Glutamatergic neuron (in vitro differentiated cells): Measurements from ENCODE around the gene ZNF18. TPM values are rescaled to one million over a fixed set of nuclear protein-coding genes. Genes with fewer than 3 reads are reported as not detected.

Source experiments
- DNase-seq: peaks from one replicate; pipeline ENCODE4 v3.0.0; 2022
- H3K27ac Mint-ChIP-seq: one replicate; pipeline ENCODE4 v1.8.0; 2020; ENCODE audit warnings: mild to moderate bottlenecking, mixed read lengths, inconsistent platforms; ENCODE audit not compliant: unreplicated experiment
- H3K27me3 Mint-ChIP-seq: one replicate; pipeline ENCODE4 v1.8.0; 2020; ENCODE audit warnings: mild to moderate bottlenecking, moderate library complexity, mixed read lengths, inconsistent platforms; ENCODE audit not compliant: unreplicated experiment
- H3K36me3 Mint-ChIP-seq: one replicate; pipeline ENCODE4 v1.8.0; 2020; ENCODE audit warnings: mild to moderate bottlenecking, mixed read lengths, inconsistent platforms; ENCODE audit not compliant: unreplicated experiment
- H3K4me1 Mint-ChIP-seq: one replicate; pipeline ENCODE4 v1.8.0; 2020; ENCODE audit warnings: mild to moderate bottlenecking, low read depth, mixed read lengths, inconsistent platforms; ENCODE audit not compliant: unreplicated experiment
- H3K4me3 Mint-ChIP-seq: one replicate; pipeline ENCODE4 v1.8.0; 2020; ENCODE audit warnings: mild to moderate bottlenecking, mixed read lengths, inconsistent platforms; ENCODE audit not compliant: unreplicated experiment
- H3K9me3 Mint-ChIP-seq: one replicate; pipeline ENCODE4 v1.8.0; 2020; ENCODE audit warnings: mild to moderate bottlenecking, moderate library complexity, mixed read lengths, inconsistent platforms; ENCODE audit not compliant: unreplicated experiment
- total RNA-seq: library from RNA; stranded (reverse); fragmentation: NEBNext Ultra II Directional; extraction: Animal tissue kit (Norgen Biotek cat#: 25700); gene quantifications from one replicate; pipeline ENCODE4 v1.2.1, GENCODE V29; 2021; ENCODE audit not compliant: unreplicated experiment
- TF ChIP-seq, protein P1 (sequence below): fragments of 200-600 bp; sonication (generic); IDR thresholded peaks from one replicate; pipeline ENCODE4 v1.5.0; 2021; ENCODE audit not compliant: partially characterized antibody, unreplicated experiment

ZNF18 gene
- total RNA-seq, 1 donor from 2014 or later: 4.0 TPM

DNA sequence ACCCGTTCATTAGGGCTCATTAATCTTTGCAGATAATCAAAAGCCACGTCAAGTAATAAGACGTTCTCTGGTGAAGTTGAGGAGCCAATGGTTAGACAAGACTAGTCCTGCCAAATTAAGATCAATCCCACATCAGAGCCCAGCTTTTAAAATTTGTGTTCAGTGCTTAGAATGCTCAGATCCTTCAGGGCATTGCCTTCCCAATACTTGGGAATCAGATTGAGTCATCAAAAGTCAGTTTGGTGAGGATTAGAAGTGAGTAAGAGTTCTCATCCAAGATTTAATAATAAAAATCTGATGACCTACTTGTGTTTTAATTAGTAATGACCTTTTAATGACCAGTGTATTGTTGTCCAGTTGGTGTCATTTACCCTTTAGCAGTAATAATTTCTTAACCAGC, 43.2 kb upstream of the ZNF18 start:
- Mint-ChIP-seq H3K4me3 (no peak overlapping the region), H3K36me3 (no peaks in the 10 kb centered on the region), H3K27me3 (no peaks in the 10 kb centered on the region), H3K9me3 (no peaks in the 10 kb centered on the region), H3K4me1 (no peaks in the 10 kb centered on the region), H3K27ac (no peak overlapping the region)
- DNase-seq: no peak
- TF ChIP-seq, protein P1, sequence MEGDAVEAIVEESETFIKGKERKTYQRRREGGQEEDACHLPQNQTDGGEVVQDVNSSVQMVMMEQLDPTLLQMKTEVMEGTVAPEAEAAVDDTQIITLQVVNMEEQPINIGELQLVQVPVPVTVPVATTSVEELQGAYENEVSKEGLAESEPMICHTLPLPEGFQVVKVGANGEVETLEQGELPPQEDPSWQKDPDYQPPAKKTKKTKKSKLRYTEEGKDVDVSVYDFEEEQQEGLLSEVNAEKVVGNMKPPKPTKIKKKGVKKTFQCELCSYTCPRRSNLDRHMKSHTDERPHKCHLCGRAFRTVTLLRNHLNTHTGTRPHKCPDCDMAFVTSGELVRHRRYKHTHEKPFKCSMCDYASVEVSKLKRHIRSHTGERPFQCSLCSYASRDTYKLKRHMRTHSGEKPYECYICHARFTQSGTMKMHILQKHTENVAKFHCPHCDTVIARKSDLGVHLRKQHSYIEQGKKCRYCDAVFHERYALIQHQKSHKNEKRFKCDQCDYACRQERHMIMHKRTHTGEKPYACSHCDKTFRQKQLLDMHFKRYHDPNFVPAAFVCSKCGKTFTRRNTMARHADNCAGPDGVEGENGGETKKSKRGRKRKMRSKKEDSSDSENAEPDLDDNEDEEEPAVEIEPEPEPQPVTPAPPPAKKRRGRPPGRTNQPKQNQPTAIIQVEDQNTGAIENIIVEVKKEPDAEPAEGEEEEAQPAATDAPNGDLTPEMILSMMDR: no peak

DNA sequence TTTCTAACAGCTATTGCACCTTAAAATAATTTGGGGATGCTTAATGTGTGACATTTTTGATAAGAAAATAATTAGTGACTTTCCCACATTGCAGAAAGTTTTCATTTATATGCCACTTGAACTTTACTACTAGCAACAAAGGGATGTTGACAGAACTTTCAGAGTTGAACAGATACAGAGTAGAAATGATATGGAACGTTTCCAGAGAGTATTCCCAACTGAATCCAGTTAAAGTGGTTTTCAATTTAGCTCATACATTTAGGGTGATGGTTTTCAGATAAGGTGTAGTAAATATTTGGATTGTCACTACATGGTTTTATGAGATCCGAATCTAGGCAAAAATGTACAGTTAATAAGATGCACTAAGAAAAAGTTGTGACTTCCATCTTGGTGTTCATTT, 40.7 kb upstream of the ZNF18 start:
- no peak overlapping the region for H3K4me3 Mint-ChIP-seq
- H3K9me3 Mint-ChIP-seq: no peaks in the 10 kb centered on the region
- no peaks in the 10 kb centered on the region for H3K36me3 Mint-ChIP-seq
- no peaks in the 10 kb centered on the region for H3K4me1 Mint-ChIP-seq
- TF ChIP-seq, protein P1: no peak
- DNase-seq: no peak
- no peak overlapping the region for H3K27ac Mint-ChIP-seq
- no peaks in the 10 kb centered on the region for H3K27me3 Mint-ChIP-seq

DNA sequence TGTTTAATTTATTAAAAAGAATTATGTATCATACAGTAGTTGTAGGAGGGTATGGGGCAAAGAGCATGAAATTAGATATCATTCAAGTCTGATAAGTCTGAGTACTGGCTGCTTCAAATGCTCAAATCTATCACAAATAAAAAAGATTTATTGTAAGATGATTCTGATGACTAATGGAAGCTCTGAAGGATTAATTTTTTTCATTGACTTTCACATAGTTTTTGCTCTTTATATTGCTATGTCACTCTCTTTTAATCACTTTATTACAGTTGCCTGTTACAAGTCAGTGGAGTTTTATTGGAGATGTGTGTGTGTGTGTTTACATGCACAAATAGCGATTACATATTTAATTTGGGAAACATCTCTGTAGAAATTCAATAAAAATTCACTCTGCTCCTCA, 38.4 kb upstream of the ZNF18 start:
- Mint-ChIP-seq H3K36me3 (no peaks in the 10 kb centered on the region), H3K9me3 (no peaks in the 10 kb centered on the region), H3K27me3 (no peaks in the 10 kb centered on the region), H3K4me1 (no peaks in the 10 kb centered on the region), H3K27ac (no peak overlapping the region), H3K4me3 (no peak overlapping the region)
- no peak for DNase-seq
- TF ChIP-seq, protein P1: no peak

DNA sequence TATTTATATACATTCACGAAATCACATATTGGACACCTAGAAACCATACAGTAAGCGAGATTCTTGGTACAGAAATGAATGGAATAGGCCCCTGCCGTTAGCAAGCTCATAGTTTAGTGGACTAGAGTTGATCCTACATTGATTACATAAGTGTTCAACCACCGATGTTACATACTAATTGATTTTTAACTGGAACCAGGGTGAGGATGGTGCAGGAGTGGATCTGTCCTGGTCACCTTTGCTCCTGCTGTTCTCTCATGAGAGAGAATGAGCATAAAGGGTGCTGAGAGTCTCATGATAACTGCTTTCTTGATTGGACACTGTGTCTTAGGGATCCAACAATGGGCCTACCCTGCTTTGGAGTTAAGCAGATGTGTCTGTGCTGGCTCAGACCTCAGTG, 37.3 kb upstream of the ZNF18 start:
- Mint-ChIP-seq H3K9me3 (no peaks in the 10 kb centered on the region), H3K27ac (no peak overlapping the region)

DNA sequence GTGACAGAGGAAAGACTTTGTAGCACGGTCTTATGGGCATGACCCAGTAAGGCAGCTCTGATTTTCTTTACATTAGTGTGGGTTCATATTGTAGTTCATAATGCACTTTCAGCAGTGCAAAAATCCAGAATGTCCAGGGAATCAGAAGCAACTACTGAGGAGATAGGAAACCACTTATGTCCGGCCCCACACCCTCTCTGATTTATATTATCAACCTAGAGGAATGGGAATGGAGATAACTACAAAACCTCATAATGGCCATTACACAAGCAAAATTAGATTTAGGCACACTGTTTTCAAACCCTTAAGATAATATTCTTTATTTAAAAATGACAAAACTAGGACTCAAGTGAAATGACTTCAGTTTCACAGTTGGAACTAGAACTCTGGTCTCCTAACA, 31.3 kb upstream of the ZNF18 start:
- TF ChIP-seq, protein P1: no peak
- H3K27ac Mint-ChIP-seq: no peak overlapping the region
- H3K36me3 Mint-ChIP-seq: no peaks in the 10 kb centered on the region
- no peak overlapping the region for H3K4me3 Mint-ChIP-seq
- H3K4me1 Mint-ChIP-seq: no peaks in the 10 kb centered on the region
- no peak for DNase-seq
- H3K9me3 Mint-ChIP-seq: no peaks in the 10 kb centered on the region
- no peaks in the 10 kb centered on the region for H3K27me3 Mint-ChIP-seq

More for the DNA sequence above, 37.3 kb upstream of the ZNF18 start:
- no peak for DNase-seq
- Mint-ChIP-seq H3K27me3 (no peaks in the 10 kb centered on the region), H3K4me1 (no peaks in the 10 kb centered on the region), H3K36me3 (no peaks in the 10 kb centered on the region), H3K4me3 (no peak overlapping the region)
- TF ChIP-seq, protein P1: no peak
